Gastrocnemius medialis (tissue), 4 donors: ENCODE data around the gene SAMD4A. TPM values are rescaled to one million over a fixed set of nuclear protein-coding genes. Genes with fewer than 3 reads are reported as not detected.

Source experiments
- ATAC-seq, 2 donors: fragments of 150-250 bp; one replicate each; pipeline ENCODE4 v1.9.1; 2016
- DNase-seq, 2 donors: peaks; one replicate each; pipeline ENCODE4 v3.0.0-alpha.2; 2019
- H3K27ac ChIP-seq, 4 donors: fragments of 200-600 bp; sonication (generic); 1 replicate in 1 of 4; 2 replicates in 3 of 4; pipeline ENCODE4 v1.5.1; 2016 to 2018; ENCODE audit warnings: mild to moderate bottlenecking in 2 of 4, moderate library complexity in 1 of 4
- H3K27me3 ChIP-seq, 3 donors: fragments of 200-600 bp; sonication (generic) in 2 of 3; 1 replicate in 1 of 3; 2 replicates in 2 of 3; pipeline versions ENCODE4 v1.5.1 to v1.6.0; 2016 to 2019; ENCODE audit warnings: mild to moderate bottlenecking in 1 of 3, moderate library complexity in 1 of 3
- H3K36me3 ChIP-seq, 2 donors: fragments of 200-600 bp; sonication (generic) in 1 of 2; one replicate each; pipeline ENCODE4 v1.5.1; 2017 to 2018
- H3K4me1 ChIP-seq, 2 donors: fragments of 200-600 bp; sonication (generic) in 1 of 2; one replicate each; pipeline ENCODE4 v1.5.1; 2016 to 2017; ENCODE audit warnings: mild to moderate bottlenecking in 2 of 2
- H3K4me3 ChIP-seq, 4 donors: fragments of 200-600 bp; sonication (generic) in 3 of 4; 1 replicate in 1 of 4; 2 replicates in 3 of 4; pipeline ENCODE4 v1.5.1; 2016 to 2019; ENCODE audit warnings: mild to moderate bottlenecking in 2 of 4
- H3K9me3 ChIP-seq, 3 donors: fragments of 200-600 bp; sonication (generic) in 2 of 3; 1 replicate in 1 of 3; 2 replicates in 2 of 3; pipeline ENCODE4 v1.5.1; 2016 to 2019
- POLR2A ChIP-seq, 2 donors: fragments of 450-650 bp; IDR thresholded peaks; one replicate each; pipeline ENCODE4 v1.6.1; 2017; ENCODE audit warnings: antibody characterized with exemption in 2 of 2, mild to moderate bottlenecking in 2 of 2, moderate library complexity in 2 of 2
- in situ Hi-C, 4 donors: fragments of 200-750 bp; cut with MboI; loops; one replicate each; pipeline versions ENCODE4 v1.15.0 to v1.8.0; 2017; ENCODE audit warnings: low sequenced_read_pairs in 4 of 4
- intact Hi-C: fragments of 100-400 bp; cut with DNase I; formaldehyde crosslinking; loops from one replicate; pipeline ENCODE4 v1.15.1; 2023; ENCODE audit warnings: low total_unique reads
- total RNA-seq, 4 donors: library from RNA; depleted of rRNA; stranded (reverse); fragments of >200 nt; gene quantifications; one replicate each; pipeline versions ENCODE4 v1.1.0 to v1.2.3, GENCODE V29; 2016
- TF ChIP-seq, protein P1 (sequence below), 5 experiments: fragments of 450-650 bp in 3 of 5; fragments of 200-600 bp in 2 of 5; sonication (generic) in 2 of 5; IDR thresholded peaks in 4 of 5; conservative IDR thresholded peaks in 1 of 5; 1 replicate in 4 of 5; 2 replicates in 1 of 5; pipeline ENCODE4 v1.5.1; 2016 to 2019; ENCODE audit warnings: antibody characterized with exemption in 5 of 5, mild to moderate bottlenecking in 3 of 5, moderate library complexity in 3 of 5

The SAMD4A gene
- total RNA-seq, 4 donors from 2014 or later: 26.4 to 48.0 (median 42.2) TPM

DNA sequence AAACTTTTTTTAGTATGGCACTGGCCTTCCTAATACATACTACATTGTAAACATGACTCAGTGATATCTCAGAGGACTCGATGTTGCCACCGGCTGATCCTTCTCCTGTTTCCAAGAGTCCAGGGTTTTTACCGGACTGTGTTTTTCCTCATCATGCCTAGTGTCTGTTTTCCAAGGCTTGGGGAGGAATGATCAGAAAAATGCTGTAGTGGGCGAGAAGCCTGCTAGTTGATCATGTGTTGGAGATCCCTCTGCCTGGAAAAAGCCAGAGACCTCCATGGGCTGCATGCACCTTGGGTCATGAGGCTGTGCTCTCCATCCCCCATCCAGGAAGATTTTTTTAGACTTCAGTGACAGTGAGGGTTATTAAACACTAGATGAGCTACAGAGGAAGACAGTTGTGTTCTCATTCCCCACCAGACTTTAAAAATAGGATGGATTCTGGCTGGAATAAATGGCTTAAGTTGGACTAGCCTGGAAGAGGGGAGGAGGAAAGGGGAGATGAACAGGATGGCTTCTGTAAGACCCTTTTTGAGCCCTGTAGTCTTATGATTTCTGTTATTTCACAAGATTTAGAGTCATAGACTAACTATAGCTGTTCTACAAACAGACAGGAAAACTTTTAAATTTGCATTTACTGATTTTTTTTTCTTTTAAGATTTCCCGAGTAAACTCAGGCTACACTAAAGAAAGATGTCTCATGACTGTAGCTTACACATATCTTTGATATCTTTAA, 145.7 kb downstream of the SAMD4A start:
- Histone ChIP-seq H3K36me3 (no peaks in the 10 kb centered on the region), H3K27ac (peak overlapping the region; percentile 86 to 98 (median 89)), H3K4me3 (peak overlapping the region; percentile 21 to 47 (median 40)), H3K9me3 (no peaks in the 10 kb centered on the region), H3K4me1 (peaks cover 80 to 85% of the 10 kb centered on the region in 2 donors), H3K27me3 (no peaks in the 10 kb centered on the region)
- TF ChIP-seq POLR2A (IDR thresholded peaks at IDR 0.05): peak; percentile 47 to 60
- TF ChIP-seq, protein P1, sequence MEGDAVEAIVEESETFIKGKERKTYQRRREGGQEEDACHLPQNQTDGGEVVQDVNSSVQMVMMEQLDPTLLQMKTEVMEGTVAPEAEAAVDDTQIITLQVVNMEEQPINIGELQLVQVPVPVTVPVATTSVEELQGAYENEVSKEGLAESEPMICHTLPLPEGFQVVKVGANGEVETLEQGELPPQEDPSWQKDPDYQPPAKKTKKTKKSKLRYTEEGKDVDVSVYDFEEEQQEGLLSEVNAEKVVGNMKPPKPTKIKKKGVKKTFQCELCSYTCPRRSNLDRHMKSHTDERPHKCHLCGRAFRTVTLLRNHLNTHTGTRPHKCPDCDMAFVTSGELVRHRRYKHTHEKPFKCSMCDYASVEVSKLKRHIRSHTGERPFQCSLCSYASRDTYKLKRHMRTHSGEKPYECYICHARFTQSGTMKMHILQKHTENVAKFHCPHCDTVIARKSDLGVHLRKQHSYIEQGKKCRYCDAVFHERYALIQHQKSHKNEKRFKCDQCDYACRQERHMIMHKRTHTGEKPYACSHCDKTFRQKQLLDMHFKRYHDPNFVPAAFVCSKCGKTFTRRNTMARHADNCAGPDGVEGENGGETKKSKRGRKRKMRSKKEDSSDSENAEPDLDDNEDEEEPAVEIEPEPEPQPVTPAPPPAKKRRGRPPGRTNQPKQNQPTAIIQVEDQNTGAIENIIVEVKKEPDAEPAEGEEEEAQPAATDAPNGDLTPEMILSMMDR (IDR thresholded peaks at IDR 0.05 in 4 of 5, conservative IDR thresholded peaks at IDR 0.05 in 1 of 5): no peak
- in situ Hi-C loops (no loop called here), intact Hi-C loops (no loop called here)
- ATAC-seq (peak; percentile 88 to 94), DNase-seq (peak; percentile 67 to 73)

DNA sequence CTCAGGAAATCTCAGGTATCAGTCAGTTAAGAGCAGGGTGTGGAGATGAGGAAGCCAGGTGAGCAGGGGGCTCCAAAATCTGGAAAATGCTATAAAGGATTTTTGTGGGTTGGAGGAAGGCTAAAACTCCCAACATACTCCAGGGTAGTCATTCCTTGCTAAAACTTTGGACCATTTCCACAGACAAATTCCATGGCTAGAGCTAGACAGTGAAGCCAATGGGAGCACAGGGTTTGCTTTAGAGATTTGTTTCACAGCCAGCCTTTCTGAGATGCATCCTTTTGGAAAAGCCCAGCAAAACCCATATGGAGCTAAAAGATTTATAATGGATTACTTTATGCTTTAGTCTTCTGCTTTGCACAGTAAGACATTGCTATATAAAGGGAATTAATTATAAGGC, 146.5 kb downstream of the SAMD4A start:
- ATAC-seq (peak in 1 of 2 donors; percentile 23), DNase-seq (no peak)
- intact Hi-C loops (no loop called here), in situ Hi-C loops (no loop called here)
- Histone ChIP-seq H3K27me3 (no peaks in the 10 kb centered on the region), H3K27ac (peak overlapping the region; percentile 86 to 98 (median 89)), H3K4me1 (peaks cover 80 to 84% of the 10 kb centered on the region in 2 donors), H3K4me3 (peak overlapping the region in 1 of 4 donors; percentile 21), H3K36me3 (no peaks in the 10 kb centered on the region), H3K9me3 (no peaks in the 10 kb centered on the region)
- no peak for TF ChIP-seq POLR2A (IDR thresholded peaks at IDR 0.05)
- TF ChIP-seq, protein P1 (IDR thresholded peaks at IDR 0.05 in 4 of 5, conservative IDR thresholded peaks at IDR 0.05 in 1 of 5): no peak

DNA sequence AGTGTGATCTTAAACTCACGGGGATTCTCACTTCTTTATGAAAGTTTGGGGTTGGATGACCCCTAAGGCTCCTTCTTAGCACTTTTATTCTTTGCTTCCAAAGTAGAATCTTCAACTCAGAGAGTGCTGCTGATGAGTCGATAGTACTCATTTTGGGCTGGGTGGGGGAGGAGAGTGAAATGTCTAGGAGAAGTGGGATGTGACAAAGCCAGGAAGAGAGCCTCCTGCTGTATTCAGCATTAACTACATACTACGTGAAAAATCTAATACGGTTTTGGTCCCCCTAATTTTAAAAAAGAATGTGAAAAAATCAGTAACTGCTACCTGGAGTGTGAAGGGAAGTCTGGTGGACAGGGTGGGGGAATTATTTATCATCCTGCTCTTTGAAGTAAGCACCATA, 148.3 kb downstream of the SAMD4A start:
- H3K36me3 ChIP-seq: no peaks in the 10 kb centered on the region
- no peaks in the 10 kb centered on the region for H3K9me3 ChIP-seq
- intact Hi-C loops: no loop called here
- in situ Hi-C loops: no loop called here
- no peak overlapping the region for H3K4me3 ChIP-seq
- peak overlapping the region; percentile 86 to 98 (median 89) for H3K27ac ChIP-seq
- no peak for TF ChIP-seq POLR2A (IDR thresholded peaks at IDR 0.05)
- TF ChIP-seq, protein P1 (IDR thresholded peaks at IDR 0.05 in 4 of 5, conservative IDR thresholded peaks at IDR 0.05 in 1 of 5): peak in 1 of 5 experiments; percentile 13
- peaks cover 79 to 81% of the 10 kb centered on the region in 2 donors for H3K4me1 ChIP-seq
- ATAC-seq (no peak), DNase-seq (no peak)
- H3K27me3 ChIP-seq: no peaks in the 10 kb centered on the region

DNA sequence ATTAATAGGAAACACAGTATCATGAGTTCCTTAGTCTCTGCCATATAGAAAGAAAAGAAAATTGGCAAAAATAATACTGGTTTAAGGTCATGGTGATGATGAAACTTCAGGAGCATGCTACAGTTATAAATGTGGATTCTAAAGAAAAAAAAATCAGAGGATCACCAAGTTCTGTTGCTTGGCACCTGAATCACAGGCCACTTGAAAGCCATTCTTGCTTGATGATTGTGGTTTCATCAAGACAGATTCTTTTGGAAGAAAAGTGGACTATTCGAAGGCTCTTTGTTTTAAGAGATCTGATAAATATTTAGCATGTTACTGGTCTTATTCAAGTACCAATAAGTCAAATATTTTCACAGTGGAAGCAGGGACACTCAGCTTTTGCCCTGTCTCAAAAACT, 148.9 kb downstream of the SAMD4A start:
- no peak for ATAC-seq
- no peaks in the 10 kb centered on the region for H3K9me3 ChIP-seq
- no peak for DNase-seq
- no peaks in the 10 kb centered on the region for H3K36me3 ChIP-seq
- in situ Hi-C loops (no loop called here), intact Hi-C loops (no loop called here)
- H3K27me3 ChIP-seq: no peaks in the 10 kb centered on the region
- peak overlapping the region; percentile 86 to 98 (median 89) for H3K27ac ChIP-seq
- TF ChIP-seq POLR2A (IDR thresholded peaks at IDR 0.05): no peak
- TF ChIP-seq, protein P1 (IDR thresholded peaks at IDR 0.05 in 4 of 5, conservative IDR thresholded peaks at IDR 0.05 in 1 of 5): no peak
- H3K4me3 ChIP-seq: no peak overlapping the region
- peaks cover 73 to 75% of the 10 kb centered on the region in 2 donors for H3K4me1 ChIP-seq
